ENCODE results near the gene C9orf72. TPM values are rescaled to one million over a fixed set of nuclear protein-coding genes. Genes with fewer than 3 reads are reported as not detected.

The C9orf72 gene
- total and polyA plus RNA-seq, 7 donors = 6.4 to 28.0 (median 21.0) TPM

- no peak for TF ChIP-seq POLR2AphosphoS5 (IDR thresholded peaks at IDR 0.05)
- no peak for TF ChIP-seq EP300 (IDR thresholded peaks at IDR 0.05)
- no peak for TF ChIP-seq POLR2A (IDR thresholded peaks at IDR 0.05)
- no peak for TF ChIP-seq CTCF (IDR thresholded peaks at IDR 0.05)
- Histone ChIP-seq H3K4me3 (no peak overlapping the region), H3K4me1 (peaks cover 0 to 69% (median 64%) of the 10 kb centered on the region in 4 donors), H3K9me3 (no peaks in the 10 kb centered on the region), H3K27ac (peak overlapping the region in 2 of 4 donors; percentile 32 to 84), H3K36me3 (no peaks in the 10 kb centered on the region), H3K27me3 (no peaks in the 10 kb centered on the region)
- no peak for DNase-seq
- 64 to 83% methylated on average over 3 of the region's 3 CpGs for WGBS, 2 donors
- intact Hi-C loops (cut with DNase I) = loop anchor here (10.0 kb wide), 1 partner anchor 581 kb away; the partner anchor contains the start of gene IFT74
Observed at GRCh38 chr9:27536168-27536567, 37.1 kb downstream of the C9orf72 start.

GRCh38 chr9:27535701-27536118, 37.6 kb downstream of the C9orf72 start:
- 68 to 72% methylated on average over 3 of the region's 3 CpGs for WGBS, 2 donors
- Histone ChIP-seq H3K27ac (peak overlapping the region in 1 of 4 donors; percentile 32), H3K27me3 (no peaks in the 10 kb centered on the region), H3K36me3 (no peaks in the 10 kb centered on the region), H3K4me1 (peaks cover 0 to 65% (median 60%) of the 10 kb centered on the region in 4 donors), H3K9me3 (no peaks in the 10 kb centered on the region), H3K4me3 (no peak overlapping the region)
- intact Hi-C loops (cut with DNase I) = loop anchor here (10.0 kb wide), 1 partner anchor 581 kb away; the partner anchor contains the start of gene IFT74
- DNase-seq = no peak
- TF ChIP-seq POLR2A (IDR thresholded peaks at IDR 0.05) = no peak
- TF ChIP-seq POLR2AphosphoS5 (IDR thresholded peaks at IDR 0.05) = no peak
- TF ChIP-seq CTCF (IDR thresholded peaks at IDR 0.05) = no peak
- TF ChIP-seq EP300 (IDR thresholded peaks at IDR 0.05) = no peak

GRCh38 chr9:27534658-27535209, 38.5 kb downstream of the C9orf72 start:
- Histone ChIP-seq H3K27ac (peak overlapping the region; percentile 45 to 69 (median 60)), H3K27me3 (no peaks in the 10 kb centered on the region), H3K9me3 (no peaks in the 10 kb centered on the region), H3K4me3 (no peak overlapping the region), H3K4me1 (peaks cover 0 to 60% (median 54%) of the 10 kb centered on the region in 4 donors), H3K36me3 (no peaks in the 10 kb centered on the region)
- intact Hi-C loops (cut with DNase I) = loop anchor here (10.0 kb wide), 1 partner anchor 580 kb away; the partner anchor contains the start of gene IFT74
- DNase-seq = no peak
- 79 to 88% methylated on average over 3 of the region's 3 CpGs for WGBS, 2 donors
- TF ChIP-seq EP300 (IDR thresholded peaks at IDR 0.05) (no peak), CTCF (IDR thresholded peaks at IDR 0.05) (no peak), POLR2AphosphoS5 (IDR thresholded peaks at IDR 0.05) (no peak), POLR2A (IDR thresholded peaks at IDR 0.05) (no peak)

GRCh38 chr9:27534131-27534530, 39.1 kb downstream of the C9orf72 start:
- intact Hi-C loops (cut with DNase I) = loop anchor here (10.0 kb wide), 1 partner anchor 579 kb away; the partner anchor contains the start of gene IFT74
- Histone ChIP-seq H3K4me1 (peaks cover 0 to 55% (median 48%) of the 10 kb centered on the region in 4 donors), H3K4me3 (no peak overlapping the region), H3K27me3 (no peaks in the 10 kb centered on the region), H3K27ac (peak overlapping the region; percentile 45 to 69 (median 60)), H3K9me3 (no peaks in the 10 kb centered on the region), H3K36me3 (no peaks in the 10 kb centered on the region)
- 62 to 69% methylated on average over 4 of the region's 4 CpGs for WGBS, 2 donors
- no peak for TF ChIP-seq EP300 (IDR thresholded peaks at IDR 0.05)
- no peak for TF ChIP-seq POLR2A (IDR thresholded peaks at IDR 0.05)
- TF ChIP-seq POLR2AphosphoS5 (IDR thresholded peaks at IDR 0.05) = peak in 2 of 4 donors; percentile 24 to 49
- TF ChIP-seq CTCF (IDR thresholded peaks at IDR 0.05) = no peak
- DNase-seq = no peak
